GM12892 (cell line): ENCODE results near the gene DNAH1.
"Not testable (repeated sequence)": the region's sequence is repeated elsewhere in the genome, so short reads cannot be mapped to it uniquely, and the experiment has no call there.

Experiments used
- DNase-seq: peaks from one replicate; pipeline ENCODE4 v3.0.0; 2011; ENCODE audit not compliant: insufficient read length
- FAIRE-seq: peaks from 2 replicates; lab custom pipeline; 2011; peaks lifted over from hg19 to GRCh38; lab: Jason Lieb, UNC
- POLR2A ChIP-seq: IDR thresholded peaks from 2 replicates; pipeline ENCODE4 v1.6.1; 2011; ENCODE audit warnings: low read depth, low read length, control low read depth
- POLR2AphosphoS5 ChIP-seq: IDR thresholded peaks from 2 replicates; pipeline ENCODE4 v1.6.1; 2011; ENCODE audit warnings: low read depth, low read length, control low read depth
- TAF1 ChIP-seq: IDR thresholded peaks from 2 replicates; pipeline ENCODE4 v1.6.1; 2011; ENCODE audit warnings: low read depth, mild to moderate bottlenecking, control low read depth, low read length, borderline replicate concordance

Gene DNAH1

DNA sequence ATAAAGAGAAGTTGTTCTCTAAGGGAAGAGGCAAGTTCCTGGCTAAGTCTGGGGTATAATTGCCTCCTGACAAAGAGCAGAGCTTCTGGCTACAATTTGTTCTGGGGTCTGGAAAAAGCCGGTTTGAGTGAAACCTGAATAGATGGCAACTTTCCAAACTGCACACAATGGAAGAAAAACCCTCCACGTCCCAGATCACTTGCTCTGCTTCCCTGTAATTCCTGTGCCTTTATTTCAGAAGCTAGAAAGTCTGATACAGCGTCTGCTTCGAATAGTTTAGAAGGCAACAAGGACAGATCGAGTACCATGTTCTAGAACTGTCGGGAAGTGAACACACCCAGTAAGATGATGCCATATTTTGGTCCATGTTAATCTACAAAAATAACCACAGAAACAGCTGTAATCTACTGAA lies 36.1 kb upstream of the DNAH1 start:
- no peak for TF ChIP-seq POLR2A
- TF ChIP-seq TAF1 = no peak
- no peak for TF ChIP-seq POLR2AphosphoS5
- FAIRE-seq = peak; percentile 5
- no peak for DNase-seq

DNA sequence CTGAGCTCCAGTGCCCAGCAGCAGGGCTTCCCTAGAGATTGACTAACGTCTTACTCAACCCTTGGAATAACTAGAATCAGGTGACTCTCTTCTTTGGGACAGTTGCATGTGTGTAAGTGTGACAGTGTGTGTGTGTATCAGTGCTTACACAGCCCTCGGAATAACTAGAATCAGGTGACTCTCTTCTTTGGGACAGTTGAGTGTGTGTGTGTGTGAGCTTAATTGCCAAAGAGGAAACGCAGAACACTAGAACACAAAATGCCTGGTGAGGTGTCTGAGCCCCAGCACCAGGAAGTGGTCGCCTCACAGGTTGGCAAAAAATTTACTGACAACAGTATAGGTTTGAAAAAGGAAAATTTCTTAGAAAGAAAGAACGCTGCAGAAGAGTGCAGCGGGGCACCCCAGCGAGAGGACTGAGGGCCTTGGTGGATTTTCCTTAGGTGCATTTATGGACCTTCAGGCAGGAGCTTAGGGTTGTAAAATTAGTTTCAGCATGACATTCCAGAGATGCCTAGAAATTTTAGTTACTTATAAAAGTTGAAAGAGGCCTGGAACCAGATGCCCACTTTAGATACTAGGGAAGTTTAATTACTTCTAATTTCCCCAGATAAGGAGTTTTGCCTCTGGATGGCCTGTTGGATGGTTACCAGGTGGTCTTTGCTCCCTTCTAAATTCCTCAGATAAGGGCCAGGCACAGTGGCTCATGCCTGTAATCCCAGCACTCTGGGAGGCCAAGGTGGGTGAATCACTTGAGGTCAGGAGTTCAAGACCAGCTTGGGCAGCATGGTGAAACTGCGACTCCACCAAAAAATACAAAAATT lies 33.9 kb upstream of the DNAH1 start:
- TF ChIP-seq POLR2A (no peak), TAF1 (no peak), POLR2AphosphoS5 (no peak)
- DNase-seq (no peak), FAIRE-seq (no peak)

DNA sequence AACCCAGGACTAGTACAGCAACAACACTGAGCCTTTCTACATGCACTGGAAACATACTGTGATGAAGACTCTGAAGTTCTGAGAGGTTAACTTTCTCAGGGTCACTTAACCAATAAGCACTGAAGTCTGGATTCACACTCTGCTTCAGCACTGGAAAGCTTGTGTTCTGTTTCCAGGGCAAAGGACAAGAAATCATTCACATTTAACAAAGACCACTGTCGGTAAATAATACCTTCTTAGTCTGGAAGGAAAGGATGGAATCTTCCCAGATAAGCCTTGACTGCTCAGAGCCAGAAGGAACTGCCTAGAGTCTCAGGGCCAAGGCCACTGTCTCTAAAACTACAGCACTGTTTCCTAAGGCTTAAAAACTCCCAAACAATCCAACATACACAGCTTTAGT lies 32.8 kb upstream of the DNAH1 start:
- DNase-seq (no peak), FAIRE-seq (no peak)
- TF ChIP-seq TAF1 (no peak), POLR2A (no peak), POLR2AphosphoS5 (no peak)

DNA sequence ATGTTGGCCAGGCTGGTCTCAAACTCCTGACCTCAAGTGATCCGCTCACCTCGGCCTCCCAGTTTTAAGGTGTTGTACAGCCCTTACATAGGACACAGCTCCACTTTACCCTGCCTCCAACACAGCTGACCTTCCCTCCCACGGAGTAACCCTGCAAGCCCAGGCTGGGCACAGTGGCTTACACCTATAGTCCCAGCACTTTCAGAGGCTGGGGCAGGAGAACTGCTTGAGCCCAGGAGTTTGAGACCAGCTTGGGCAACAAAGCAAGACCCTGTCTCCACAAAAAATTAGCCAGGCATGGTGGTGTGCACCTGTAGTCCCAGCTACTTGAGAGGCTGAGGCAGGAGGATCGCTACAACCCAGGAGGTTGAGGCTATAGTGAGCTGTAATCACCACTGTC lies 32.1 kb upstream of the DNAH1 start:
- not testable (repeated sequence) for DNase-seq, FAIRE-seq

DNA sequence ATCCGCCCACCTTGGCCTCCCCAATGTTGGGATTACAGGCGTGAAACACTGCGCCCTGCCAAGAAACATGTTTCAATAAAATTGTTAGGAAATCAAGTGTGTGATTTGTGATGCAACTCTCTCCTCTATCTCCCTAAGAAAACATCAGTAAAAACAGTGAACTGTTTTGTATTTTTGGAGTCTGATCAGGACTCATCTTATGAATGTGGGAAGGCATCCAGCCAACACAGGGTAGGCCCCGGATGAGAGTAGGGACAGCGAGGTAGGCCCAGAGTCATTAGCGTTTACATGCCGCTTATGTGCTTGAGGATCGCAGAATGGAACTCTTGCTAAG lies 29.4 kb upstream of the DNAH1 start:
- FAIRE-seq (no peak), DNase-seq (no peak)
- TF ChIP-seq TAF1 (no peak), POLR2AphosphoS5 (no peak), POLR2A (no peak)

DNA sequence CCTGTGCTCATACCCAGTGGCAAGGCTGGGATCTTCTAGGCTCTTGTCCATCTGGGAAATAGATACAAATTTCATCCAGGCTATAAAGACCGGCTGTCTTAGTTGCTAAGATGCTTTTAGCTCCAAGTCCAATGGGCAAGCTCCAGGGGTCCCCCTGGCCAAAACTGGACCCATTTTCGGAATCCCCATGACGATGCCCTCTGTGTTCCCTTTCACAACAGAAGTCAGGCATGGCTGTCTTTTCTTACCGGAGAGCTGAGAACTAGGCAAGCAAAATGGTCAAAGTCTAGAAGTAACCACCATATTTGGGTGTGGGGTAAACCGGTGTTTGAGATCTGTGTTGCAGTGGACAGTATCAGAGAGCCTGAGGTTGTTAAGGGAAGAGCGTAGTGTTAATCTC lies 27.4 kb upstream of the DNAH1 start:
- FAIRE-seq = no peak
- TF ChIP-seq POLR2A (no peak), TAF1 (no peak), POLR2AphosphoS5 (no peak)

DNA sequence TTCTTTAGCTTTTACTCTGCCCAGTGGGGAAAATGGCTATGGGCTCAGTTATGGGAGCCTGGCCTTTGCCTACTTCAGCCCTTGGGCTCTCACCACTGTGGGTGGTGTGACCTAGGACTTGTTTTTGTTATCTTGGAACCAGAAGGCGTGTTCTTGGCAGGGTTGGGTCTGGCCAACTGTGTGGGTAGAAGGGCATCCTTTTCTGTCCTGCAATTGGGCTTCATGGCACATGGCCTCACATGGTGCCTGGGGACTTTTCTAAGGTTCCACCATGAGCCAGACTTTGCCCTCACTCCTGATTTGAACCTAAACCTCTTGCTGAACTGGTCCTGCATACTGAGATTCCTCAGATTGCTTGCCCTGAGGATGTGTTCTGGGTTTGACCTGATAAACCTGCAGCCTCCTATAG lies 26.8 kb upstream of the DNAH1 start:
- no peak for DNase-seq
- TF ChIP-seq POLR2AphosphoS5 = no peak
- TF ChIP-seq TAF1 = no peak
- no peak for TF ChIP-seq POLR2A
- no peak for FAIRE-seq

More for the DNA sequence above, 27.4 kb upstream of the DNAH1 start:
- DNase-seq = no peak

DNA sequence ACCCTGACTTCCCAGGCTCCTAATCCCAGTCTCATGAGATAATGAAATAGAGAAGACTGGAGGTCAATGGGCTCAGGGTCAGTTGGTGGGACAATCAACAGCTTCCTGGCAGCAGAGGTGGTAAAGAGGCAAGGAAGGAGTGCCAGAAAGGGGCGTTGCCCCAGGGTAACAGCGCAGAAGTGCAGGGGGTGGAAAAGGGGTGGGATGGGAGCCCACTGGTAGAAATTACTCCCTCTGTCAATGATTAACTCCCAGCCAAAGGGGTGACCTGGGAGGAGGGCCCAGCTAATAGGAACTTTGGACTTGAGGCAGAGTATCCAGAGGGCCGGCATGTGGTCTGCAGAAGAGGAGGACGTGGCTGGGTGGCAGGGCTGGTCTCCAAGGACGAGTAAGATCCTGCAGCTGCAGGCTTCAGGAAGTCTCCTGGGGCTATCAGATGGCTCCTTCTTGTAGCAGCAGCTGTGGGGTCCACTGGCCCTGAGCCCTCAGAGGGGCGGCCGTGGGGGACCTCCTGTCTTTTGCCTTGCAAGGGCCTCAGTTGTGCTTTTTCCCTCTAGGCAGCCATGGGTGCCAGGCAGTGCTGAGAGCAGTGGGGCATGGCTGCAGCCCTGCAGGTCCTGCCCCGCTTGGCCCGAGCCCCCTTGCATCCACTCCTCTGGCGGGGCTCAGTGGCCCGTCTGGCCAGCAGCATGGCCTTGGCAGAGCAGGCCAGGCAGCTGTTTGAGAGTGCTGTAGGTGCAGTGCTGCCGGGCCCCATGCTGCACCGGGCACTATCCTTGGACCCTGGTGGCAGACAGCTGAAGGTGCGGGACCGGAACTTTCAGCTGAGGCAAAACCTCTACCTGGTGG lies 26.1 kb upstream of the DNAH1 start:
- FAIRE-seq = no peak
- no peak for TF ChIP-seq TAF1
- TF ChIP-seq POLR2A = no peak
- DNase-seq = no peak

DNA sequence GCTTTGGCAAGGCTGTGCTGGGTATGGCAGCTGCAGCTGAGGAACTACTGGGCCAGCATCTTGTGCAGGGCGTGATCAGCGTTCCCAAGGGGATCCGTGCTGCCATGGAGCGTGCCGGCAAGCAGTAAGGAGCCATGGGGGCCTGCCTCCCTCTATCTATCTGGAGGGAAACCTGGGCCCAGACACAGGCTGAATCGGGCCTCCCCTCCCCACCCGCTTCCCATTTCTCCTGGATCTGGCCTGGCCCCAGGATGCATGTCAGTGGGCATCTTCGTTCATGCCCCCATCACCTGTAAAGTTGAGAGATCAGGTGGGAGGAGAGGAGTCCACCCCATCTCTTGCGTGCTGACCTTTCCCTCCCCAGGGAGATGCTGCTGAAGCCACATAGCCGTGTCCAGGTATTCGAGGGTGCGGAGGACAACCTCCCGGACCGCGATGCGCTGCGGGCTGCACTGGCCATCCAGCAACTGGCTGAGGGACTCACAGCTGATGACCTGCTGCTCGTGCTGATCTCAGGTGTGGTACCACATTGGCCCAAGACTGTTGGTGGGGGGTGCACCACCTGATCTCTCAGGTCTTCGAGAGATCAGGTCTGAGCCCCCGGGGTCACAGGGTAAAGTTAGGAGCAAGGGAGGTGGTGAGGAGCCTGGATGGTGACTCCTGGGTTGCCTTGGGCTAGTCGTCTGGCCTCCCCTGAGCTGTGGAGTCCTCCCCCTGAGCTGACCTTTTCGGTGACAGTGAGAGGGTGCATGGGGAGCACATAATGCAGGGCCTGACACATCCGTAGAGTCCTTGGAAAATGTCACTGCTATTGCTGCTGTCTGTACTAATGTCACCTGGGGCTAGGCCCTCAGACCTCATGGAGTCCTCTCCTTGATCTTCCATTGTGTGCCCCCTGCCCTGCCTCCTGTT lies 25.3 kb upstream of the DNAH1 start:
- no peak for TF ChIP-seq POLR2A
- TF ChIP-seq POLR2AphosphoS5 = no peak
- no peak for TF ChIP-seq TAF1
- FAIRE-seq (no peak), DNase-seq (no peak)

DNA sequence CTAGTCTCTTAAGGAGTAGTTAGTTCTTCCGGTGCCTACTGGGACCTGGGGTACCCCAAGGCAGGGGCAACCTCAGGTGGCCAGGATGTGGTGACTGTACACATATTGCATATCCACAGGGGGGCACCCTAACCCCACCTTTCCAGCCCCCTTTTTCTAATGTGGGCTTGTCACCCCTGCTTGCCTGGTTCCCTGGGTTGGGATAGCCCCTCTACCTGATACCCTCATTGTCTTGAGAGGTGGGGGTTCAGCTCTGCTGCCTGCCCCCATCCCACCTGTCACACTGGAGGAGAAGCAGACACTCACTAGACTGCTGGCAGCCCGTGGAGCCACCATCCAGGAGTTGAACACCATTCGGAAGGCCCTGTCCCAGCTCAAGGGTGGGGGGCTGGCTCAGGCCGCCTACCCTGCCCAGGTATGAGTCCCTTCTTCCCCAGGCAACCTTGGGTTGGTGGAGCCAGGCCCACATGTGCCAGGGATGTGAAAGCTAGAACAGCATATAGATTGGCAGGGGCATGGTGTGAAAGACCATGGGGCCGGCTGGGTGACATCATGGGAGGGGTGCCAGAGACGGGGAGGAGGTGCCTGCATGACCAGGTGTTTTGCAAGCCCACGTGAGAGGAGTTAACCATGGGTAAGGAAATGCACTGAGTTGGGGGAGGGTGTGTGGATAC lies 24.5 kb upstream of the DNAH1 start:
- DNase-seq (peak; percentile 68), FAIRE-seq (peak; percentile 62)
- TF ChIP-seq TAF1 (no peak), POLR2AphosphoS5 (no peak), POLR2A (no peak)
